GM23248 (cell line): ENCODE results near the gene ZNRF2. TPM values are rescaled to one million over a fixed set of nuclear protein-coding genes. Genes with fewer than 3 reads are reported as not detected.

Experiments
- DNase-seq: peaks from one replicate; pipeline ENCODE4 v3.0.0-alpha.2; 2015
- H2AFZ ChIP-seq: fragments of 200-600 bp; sonication (generic); 2 replicates; pipeline ENCODE4 v1.6.1; 2016; ENCODE audit warnings: antibody characterized with exemption
- H3F3A ChIP-seq: fragments of 200-600 bp; sonication (generic); 2 replicates; pipeline ENCODE4 v1.6.1; 2016; ENCODE audit warnings: mild to moderate bottlenecking, antibody characterized with exemption, mixed run types; ENCODE audit not compliant: insufficient read depth
- H3K27ac ChIP-seq: fragments of 200-600 bp; sonication (generic); 2 replicates; pipeline ENCODE4 v1.5.1; 2016; ENCODE audit warnings: mild to moderate bottlenecking
- H3K27me3 ChIP-seq: fragments of 200-600 bp; sonication (generic); replicated peaks from 2 replicates; pipeline ENCODE4 v1.6.1; 2016; ENCODE audit warnings: mild to moderate bottlenecking; ENCODE audit not compliant: insufficient read depth
- H3K36me3 ChIP-seq: fragments of 200-600 bp; sonication (generic); 2 replicates; pipeline ENCODE4 v1.6.1; 2016; ENCODE audit warnings: low read depth, mild to moderate bottlenecking
- H3K4me1 ChIP-seq: fragments of 200-600 bp; sonication (generic); 2 replicates; pipeline ENCODE4 v1.6.1; 2016; ENCODE audit warnings: mild to moderate bottlenecking; ENCODE audit not compliant: insufficient read depth
- H3K4me2 ChIP-seq: fragments of 200-600 bp; sonication (generic); one replicate; pipeline ENCODE4 v1.6.1; 2016; ENCODE audit warnings: mild to moderate bottlenecking; ENCODE audit not compliant: unreplicated experiment
- H3K4me3 ChIP-seq: fragments of 200-600 bp; sonication (generic); 2 replicates; pipeline ENCODE4 v1.5.1; 2016; ENCODE audit warnings: mild to moderate bottlenecking
- H3K79me2 ChIP-seq: fragments of 200-600 bp; sonication (generic); 2 replicates; pipeline ENCODE4 v1.6.1; 2016; ENCODE audit warnings: mild to moderate bottlenecking; ENCODE audit not compliant: insufficient read depth
- H3K9ac ChIP-seq: fragments of 200-600 bp; sonication (generic); 2 replicates; pipeline ENCODE4 v1.6.1; 2016; ENCODE audit warnings: mild to moderate bottlenecking
- H3K9me2 ChIP-seq: fragments of 200-600 bp; sonication (generic); 2 replicates; pipeline ENCODE4 v1.6.1; 2016; ENCODE audit warnings: mixed run types, mild to moderate bottlenecking, moderate library complexity; ENCODE audit not compliant: insufficient read depth
- H3K9me3 ChIP-seq: fragments of 200-600 bp; sonication (generic); one replicate; pipeline ENCODE4 v1.6.1; 2017; ENCODE audit warnings: low read depth
- H4K20me1 ChIP-seq: fragments of 200-600 bp; sonication (generic); 2 replicates; pipeline ENCODE4 v1.6.0; 2016; ENCODE audit not compliant: insufficient read depth
- EZH2 ChIP-seq: fragments of 200-600 bp; sonication (generic); IDR thresholded peaks from 2 replicates; pipeline ENCODE4 v1.6.1; 2018; ENCODE audit warnings: antibody characterized with exemption, mild to moderate bottlenecking; ENCODE audit not compliant: insufficient read depth, poor library complexity, severe bottlenecking
- EZH2phosphoT487 ChIP-seq: fragments of 200-600 bp; sonication (generic); IDR thresholded peaks from 2 replicates; pipeline ENCODE4 v1.6.1; 2018; ENCODE audit warnings: antibody characterized with exemption, moderate library complexity, mild to moderate bottlenecking, low read depth; ENCODE audit not compliant: insufficient read depth
- WGBS, 2 experiments: methylation state at CpG; one replicate each; pipeline ENCODE4 v1.1.6; 2015 to 2017; ENCODE audit warnings: low lambda C conversion rate in 2 of 2, low coverage in 1 of 2; ENCODE audit errors: missing lambda C conversion rate in 2 of 2; 5-methylcytosine and 5-hydroxymethylcytosine counted together
- in situ Hi-C: fragments of 300-500 bp; cut with MboI; formaldehyde crosslinking; loops from 2 replicates; pipeline ENCODE4 v1.15.0; 2020
- polyA plus RNA-seq: library from polyadenylated mRNA; unstranded; fragments of >200 nt; fragmentation: Nextera tagmentation; extraction: Ambion mirVana; gene quantifications from 2 replicates; pipeline ENCODE4 v1.2.1, GENCODE V29; 2016
- total RNA-seq: library from RNA; depleted of rRNA; stranded (reverse); fragments of >200 nt; shearing (Covaris generic); gene quantifications from 2 replicates; pipeline ENCODE4 v1.2.3, GENCODE V29; 2014

ZNRF2 gene
- total and polyA plus RNA-seq, 2 experiments from 2014 or later, result 0.25 to 6.5 TPM

GRCh38 chr7:30321089-30321881 is 36.9 kb downstream of the ZNRF2 start:
- TF ChIP-seq EZH2 (no peak), EZH2phosphoT487 (no peak)

DNA sequence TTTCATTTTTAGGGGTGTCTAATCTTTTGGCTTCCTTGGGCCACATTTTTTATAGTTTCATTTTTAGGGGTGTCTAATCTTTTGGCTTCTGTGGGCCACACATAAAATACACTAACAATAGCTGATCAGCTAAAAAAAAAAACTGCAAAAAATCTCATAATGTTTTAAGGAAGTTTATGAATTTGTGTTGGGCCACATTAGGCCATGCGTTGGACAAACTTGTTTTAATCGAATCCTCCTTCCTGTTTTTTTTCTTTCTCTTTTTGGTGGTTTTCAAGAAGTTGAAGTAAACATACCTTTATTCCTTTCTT is 37.4 kb downstream of the ZNRF2 start:
- TF ChIP-seq EZH2 (no peak), EZH2phosphoT487 (no peak)

More at GRCh38 chr7:30321089-30321881, 36.9 kb downstream of the ZNRF2 start:
- no peaks in the 10 kb centered on the region for H4K20me1 ChIP-seq
- peaks cover 13% of the 10 kb centered on the region for H3F3A ChIP-seq
- H3K4me2 ChIP-seq, result peak overlapping the region; percentile 93
- 10 to 12% methylated on average over 8 of the region's 8 CpGs for WGBS, 2 experiments
- peaks cover 15% of the 10 kb centered on the region for H3K79me2 ChIP-seq
- peak; percentile 46 for DNase-seq
- no peaks in the 10 kb centered on the region for H3K9me2 ChIP-seq
- peaks cover 33% of the 10 kb centered on the region for H3K4me1 ChIP-seq
- H2AFZ ChIP-seq, result peak overlapping the region; percentile 92
- no peaks in the 10 kb centered on the region for H3K27me3 ChIP-seq
- in situ Hi-C loops, result no loop called here
- H3K9me3 ChIP-seq, result no peaks in the 10 kb centered on the region
- peak overlapping the region; percentile 74 for H3K4me3 ChIP-seq
- peak overlapping the region; percentile 77 for H3K9ac ChIP-seq
- H3K36me3 ChIP-seq, result no peaks in the 10 kb centered on the region
- H3K27ac ChIP-seq, result peak overlapping the region; percentile 38

DNA sequence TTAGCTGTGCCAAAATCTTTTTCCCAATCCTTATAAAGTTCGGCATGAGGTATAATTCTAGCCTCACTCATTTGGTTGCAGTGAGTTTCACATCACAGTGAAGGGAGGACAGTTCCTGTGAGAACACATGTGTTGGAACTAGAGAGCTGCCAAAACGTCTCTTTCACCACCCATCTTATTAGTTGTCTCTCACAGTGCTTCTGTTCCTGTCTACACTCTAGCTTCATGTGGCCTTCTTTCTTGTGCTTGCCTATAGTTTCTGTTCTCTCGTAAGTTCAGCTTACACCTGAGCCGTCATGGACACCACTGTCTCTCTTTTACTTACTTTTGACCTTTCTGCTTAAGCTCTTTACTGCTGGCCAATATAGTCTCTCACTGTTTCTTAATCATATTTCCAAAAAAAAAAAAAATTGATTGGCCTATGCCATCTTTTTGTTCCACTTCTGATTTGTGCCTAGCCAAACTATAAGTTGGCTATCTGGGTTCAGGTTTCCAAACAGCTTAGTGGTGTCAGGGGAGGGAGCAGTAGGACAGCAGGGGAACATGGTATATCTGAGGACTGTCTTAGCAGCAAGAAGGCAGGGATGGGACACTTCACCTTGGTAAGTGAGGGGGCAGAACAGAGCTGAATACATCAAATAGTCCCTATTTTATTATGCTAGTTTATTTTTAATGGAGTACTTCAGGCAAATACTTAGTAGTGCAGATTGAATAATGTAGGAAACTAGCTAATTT is 38.0 kb downstream of the ZNRF2 start:
- Histone ChIP-seq H3K9me2 (no peaks in the 10 kb centered on the region), H3F3A (peaks cover 13% of the 10 kb centered on the region), H3K27ac (peak overlapping the region; percentile 38), H3K4me3 (peak overlapping the region; percentile 74), H3K4me1 (peaks cover 33% of the 10 kb centered on the region), H3K9me3 (no peaks in the 10 kb centered on the region), H3K4me2 (peak overlapping the region; percentile 93), H3K27me3 (no peaks in the 10 kb centered on the region), H4K20me1 (no peaks in the 10 kb centered on the region), H3K9ac (peak overlapping the region; percentile 77), H2AFZ (peak overlapping the region; percentile 92), H3K36me3 (no peaks in the 10 kb centered on the region), H3K79me2 (peaks cover 15% of the 10 kb centered on the region)
- in situ Hi-C loops, result no loop called here
- WGBS, 2 experiments, result 29 to 33% methylated on average over 4 of the region's 4 CpGs
- peak; percentile 69 for DNase-seq
- TF ChIP-seq EZH2 (no peak), EZH2phosphoT487 (no peak)

More for the DNA sequence above, 37.4 kb downstream of the ZNRF2 start:
- Histone ChIP-seq H2AFZ (peak overlapping the region; percentile 92), H3K4me2 (peak overlapping the region; percentile 93), H3K9me3 (no peaks in the 10 kb centered on the region), H3K36me3 (no peaks in the 10 kb centered on the region), H3K4me3 (peak overlapping the region; percentile 74), H3K4me1 (peaks cover 33% of the 10 kb centered on the region), H3K27me3 (no peaks in the 10 kb centered on the region), H3K9ac (peak overlapping the region; percentile 77), H3K9me2 (no peaks in the 10 kb centered on the region), H3F3A (peaks cover 13% of the 10 kb centered on the region), H3K79me2 (peaks cover 15% of the 10 kb centered on the region), H4K20me1 (no peaks in the 10 kb centered on the region), H3K27ac (peak overlapping the region; percentile 38)
- 3 to 7% methylated on average over 2 of the region's 2 CpGs for WGBS, 2 experiments
- peak; percentile 18 for DNase-seq
- in situ Hi-C loops, result no loop called here

DNA sequence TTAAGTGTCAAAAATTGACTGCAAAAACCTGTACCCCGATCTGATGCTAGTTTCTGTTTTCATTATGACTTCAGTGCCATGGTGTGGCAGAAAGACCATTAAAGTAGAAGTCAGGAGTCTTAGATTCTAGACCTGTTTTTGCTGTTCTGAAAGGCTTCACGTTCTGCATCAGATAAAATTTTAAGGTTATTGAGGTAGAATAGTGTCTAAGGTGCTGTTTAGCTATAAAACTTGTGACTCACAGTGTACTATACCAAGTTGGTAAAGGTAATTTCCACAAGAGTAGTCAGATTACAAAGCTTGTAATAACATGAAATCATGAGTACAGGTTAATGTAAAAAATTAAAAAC is 38.6 kb downstream of the ZNRF2 start:
- H3F3A ChIP-seq, result peaks cover 13% of the 10 kb centered on the region
- H3K27me3 ChIP-seq, result no peaks in the 10 kb centered on the region
- H3K4me3 ChIP-seq, result no peak overlapping the region
- 95 to 100% methylated on average over 2 of the region's 2 CpGs for WGBS, 2 experiments
- no peak overlapping the region for H3K9ac ChIP-seq
- peaks cover 15% of the 10 kb centered on the region for H3K79me2 ChIP-seq
- no peaks in the 10 kb centered on the region for H4K20me1 ChIP-seq
- H3K4me1 ChIP-seq, result peaks cover 29% of the 10 kb centered on the region
- no peak for DNase-seq
- no peak for TF ChIP-seq EZH2
- H3K27ac ChIP-seq, result no peak overlapping the region
- in situ Hi-C loops, result no loop called here
- H3K9me2 ChIP-seq, result no peaks in the 10 kb centered on the region
- no peak overlapping the region for H3K4me2 ChIP-seq
- no peaks in the 10 kb centered on the region for H3K36me3 ChIP-seq
- no peaks in the 10 kb centered on the region for H3K9me3 ChIP-seq
- no peak overlapping the region for H2AFZ ChIP-seq
